Transverse colon (tissue), 4 donors: ENCODE measurements around the gene TRIM47.

Source experiments
- EP300 ChIP-seq: sonication (generic); formaldehyde crosslinking; IDR thresholded peaks from one replicate; pipeline ENCODE4 v1.6.1; 2017; ENCODE audit warnings: antibody characterized with exemption, low read depth
- POLR2A ChIP-seq: fragments of 450-650 bp; IDR thresholded peaks from one replicate; pipeline ENCODE4 v1.6.1; 2016; ENCODE audit warnings: antibody characterized with exemption, mild to moderate bottlenecking, moderate library complexity
- POLR2AphosphoS5 ChIP-seq, 3 donors: sonication (generic); formaldehyde crosslinking; IDR thresholded peaks; one replicate each; pipeline ENCODE4 v1.6.1; 2016; ENCODE audit warnings: antibody characterized with exemption in 3 of 3
- TF ChIP-seq, protein P1 (sequence below), 5 experiments: fragments of 200-600 bp in 3 of 5; fragments of 450-650 bp in 2 of 5; sonication (generic) in 3 of 5; IDR thresholded peaks; 1 replicate in 2 of 5; 2 replicates in 3 of 5; pipeline ENCODE4 v1.5.1; 2016 to 2017; ENCODE audit warnings: antibody characterized with exemption in 5 of 5, inconsistent platforms in 3 of 5, mild to moderate bottlenecking in 2 of 5, moderate library complexity in 1 of 5

DNA sequence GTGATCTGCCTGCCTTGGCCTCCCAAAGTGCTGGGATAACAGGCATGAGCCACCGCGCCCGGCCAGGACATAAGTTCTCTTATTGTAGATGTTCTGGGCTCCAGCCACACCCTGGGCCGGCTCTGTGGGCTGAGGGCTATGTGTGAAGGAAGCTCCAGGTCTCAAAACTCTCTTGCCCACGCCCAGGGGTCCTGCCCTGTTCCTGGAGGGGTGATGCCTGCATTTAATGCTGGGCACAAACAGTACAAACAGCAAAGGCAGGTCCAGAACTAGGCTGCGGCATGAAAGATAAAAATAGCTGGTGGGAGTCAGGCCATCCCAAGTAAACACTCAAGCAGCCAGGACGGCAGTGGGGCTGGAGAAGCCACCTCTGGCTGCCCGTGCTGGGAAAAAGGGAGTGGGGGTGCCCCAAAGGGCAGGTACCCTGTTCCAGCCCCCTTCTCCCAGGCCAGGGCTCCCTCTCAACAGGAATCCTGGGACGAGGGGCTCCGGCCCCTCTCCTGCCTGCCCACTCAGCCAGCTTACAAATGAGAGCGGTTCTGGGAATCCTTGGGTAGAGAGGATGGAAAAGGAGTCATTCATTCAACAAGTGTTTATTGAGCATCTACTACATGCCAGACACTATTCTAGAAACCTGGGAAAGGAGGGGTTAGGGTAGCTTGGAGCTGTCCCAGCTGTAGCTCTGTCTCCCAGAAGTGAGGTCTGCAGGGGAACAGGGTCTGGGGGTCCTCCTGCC lies 4.6 kb downstream of the TRIM47 start:
- TF ChIP-seq, protein P1, sequence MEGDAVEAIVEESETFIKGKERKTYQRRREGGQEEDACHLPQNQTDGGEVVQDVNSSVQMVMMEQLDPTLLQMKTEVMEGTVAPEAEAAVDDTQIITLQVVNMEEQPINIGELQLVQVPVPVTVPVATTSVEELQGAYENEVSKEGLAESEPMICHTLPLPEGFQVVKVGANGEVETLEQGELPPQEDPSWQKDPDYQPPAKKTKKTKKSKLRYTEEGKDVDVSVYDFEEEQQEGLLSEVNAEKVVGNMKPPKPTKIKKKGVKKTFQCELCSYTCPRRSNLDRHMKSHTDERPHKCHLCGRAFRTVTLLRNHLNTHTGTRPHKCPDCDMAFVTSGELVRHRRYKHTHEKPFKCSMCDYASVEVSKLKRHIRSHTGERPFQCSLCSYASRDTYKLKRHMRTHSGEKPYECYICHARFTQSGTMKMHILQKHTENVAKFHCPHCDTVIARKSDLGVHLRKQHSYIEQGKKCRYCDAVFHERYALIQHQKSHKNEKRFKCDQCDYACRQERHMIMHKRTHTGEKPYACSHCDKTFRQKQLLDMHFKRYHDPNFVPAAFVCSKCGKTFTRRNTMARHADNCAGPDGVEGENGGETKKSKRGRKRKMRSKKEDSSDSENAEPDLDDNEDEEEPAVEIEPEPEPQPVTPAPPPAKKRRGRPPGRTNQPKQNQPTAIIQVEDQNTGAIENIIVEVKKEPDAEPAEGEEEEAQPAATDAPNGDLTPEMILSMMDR (IDR thresholded peaks at IDR 0.05): no peak
- no peak for TF ChIP-seq POLR2A
- no peak for TF ChIP-seq POLR2AphosphoS5 (IDR thresholded peaks at IDR 0.05)
- no peak for TF ChIP-seq EP300
